Measurements from ENCODE around the gene POGZ.

The POGZ gene

GRCh38 chr1:151476083-151476482 is 16.8 kb upstream of the POGZ start:
- Histone ChIP-seq H3K4me3 (ENCODE audit: low read depth, low read length) (no peak overlapping the region), H2AFZ (ENCODE audit: low read length, unreplicated experiment) (no peak overlapping the region), H3K4me1 (ENCODE audit: control insufficient read depth, insufficient read depth, low read length, unreplicated experiment) (peaks cover 8% of the 10 kb centered on the region), H3K27me3 (ENCODE audit: insufficient read depth, low read length) (no peaks in the 10 kb centered on the region), H3K79me2 (ENCODE audit: control insufficient read depth, insufficient read depth, low read length, unreplicated experiment) (no peaks in the 10 kb centered on the region), H3K36me3 (ENCODE audit: insufficient read depth, low read length) (no peaks in the 10 kb centered on the region), H3K27ac (ENCODE audit: low read depth, low read length) (no peak overlapping the region)

GRCh38 chr1:151475175-151475574 is 15.9 kb upstream of the POGZ start:
- no peak overlapping the region for H3K4me3 ChIP-seq (ENCODE audit: low read depth, low read length)
- no peaks in the 10 kb centered on the region for H3K79me2 ChIP-seq (ENCODE audit: control insufficient read depth, insufficient read depth, low read length, unreplicated experiment)
- no peak overlapping the region for H3K27ac ChIP-seq (ENCODE audit: low read depth, low read length)
- peaks cover 8% of the 10 kb centered on the region for H3K4me1 ChIP-seq (ENCODE audit: control insufficient read depth, insufficient read depth, low read length, unreplicated experiment)
- H2AFZ ChIP-seq (ENCODE audit: low read length, unreplicated experiment) = no peak overlapping the region
- H3K36me3 ChIP-seq (ENCODE audit: insufficient read depth, low read length) = no peaks in the 10 kb centered on the region
- H3K27me3 ChIP-seq (ENCODE audit: insufficient read depth, low read length) = no peaks in the 10 kb centered on the region

GRCh38 chr1:151474745-151475144 is 15.5 kb upstream of the POGZ start:
- H3K4me3 ChIP-seq (ENCODE audit: low read depth, low read length) = no peak overlapping the region
- no peaks in the 10 kb centered on the region for H3K79me2 ChIP-seq (ENCODE audit: control insufficient read depth, insufficient read depth, low read length, unreplicated experiment)
- no peaks in the 10 kb centered on the region for H3K36me3 ChIP-seq (ENCODE audit: insufficient read depth, low read length)
- no peak overlapping the region for H2AFZ ChIP-seq (ENCODE audit: low read length, unreplicated experiment)
- no peaks in the 10 kb centered on the region for H3K27me3 ChIP-seq (ENCODE audit: insufficient read depth, low read length)
- no peak overlapping the region for H3K27ac ChIP-seq (ENCODE audit: low read depth, low read length)
- peaks cover 8% of the 10 kb centered on the region for H3K4me1 ChIP-seq (ENCODE audit: control insufficient read depth, insufficient read depth, low read length, unreplicated experiment)

- H3K27me3 ChIP-seq (ENCODE audit: insufficient read depth, low read length) = no peaks in the 10 kb centered on the region
- peak overlapping the region; percentile 94 for H2AFZ ChIP-seq (ENCODE audit: low read length, unreplicated experiment)
- H3K4me1 ChIP-seq (ENCODE audit: control insufficient read depth, insufficient read depth, low read length, unreplicated experiment) = no peaks in the 10 kb centered on the region
- H3K4me3 ChIP-seq (ENCODE audit: low read depth, low read length) = peak overlapping the region; percentile 74
- H3K36me3 ChIP-seq (ENCODE audit: insufficient read depth, low read length) = no peaks in the 10 kb centered on the region
- H3K79me2 ChIP-seq (ENCODE audit: control insufficient read depth, insufficient read depth, low read length, unreplicated experiment) = no peaks in the 10 kb centered on the region
- H3K27ac ChIP-seq (ENCODE audit: low read depth, low read length) = no peak overlapping the region
Observed at GRCh38 chr1:151472856-151473731, 13.8 kb upstream of the POGZ start.

DNA sequence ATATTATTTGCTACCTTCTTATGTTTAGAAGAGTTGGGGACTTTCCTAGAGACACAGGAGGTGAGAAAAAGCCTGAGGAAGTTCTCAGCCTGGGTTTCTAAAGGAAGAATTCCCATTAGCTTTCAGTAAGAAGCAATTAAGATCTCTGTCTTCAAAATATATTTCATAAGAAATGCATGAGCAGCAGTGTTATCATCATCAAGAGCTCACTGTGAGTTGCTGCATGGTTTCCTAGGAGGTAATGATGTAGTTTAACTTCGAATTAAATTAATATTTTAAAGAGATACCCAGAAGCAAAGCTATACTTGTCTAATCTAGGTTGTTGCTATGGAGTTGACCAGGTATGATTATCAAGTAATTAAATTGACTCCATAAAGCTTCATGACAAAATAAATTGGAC is 5.7 kb upstream of the POGZ start:
- H3K27ac ChIP-seq (ENCODE audit: low read depth, low read length) = no peak overlapping the region
- no peaks in the 10 kb centered on the region for H3K36me3 ChIP-seq (ENCODE audit: insufficient read depth, low read length)
- no peaks in the 10 kb centered on the region for H3K4me1 ChIP-seq (ENCODE audit: control insufficient read depth, insufficient read depth, low read length, unreplicated experiment)
- H3K79me2 ChIP-seq (ENCODE audit: control insufficient read depth, insufficient read depth, low read length, unreplicated experiment) = no peaks in the 10 kb centered on the region
- peaks cover 7% of the 10 kb centered on the region; the same call in 1 of the 2 replicates for H3K27me3 ChIP-seq (ENCODE audit: insufficient read depth, low read length)
- no peak overlapping the region for H2AFZ ChIP-seq (ENCODE audit: low read length, unreplicated experiment)
- no peak overlapping the region for H3K4me3 ChIP-seq (ENCODE audit: low read depth, low read length)

GRCh38 chr1:151461694-151462093 is 2.4 kb upstream of the POGZ start:
- Histone ChIP-seq H3K79me2 (ENCODE audit: control insufficient read depth, insufficient read depth, low read length, unreplicated experiment) (peaks cover 13% of the 10 kb centered on the region), H3K4me3 (ENCODE audit: low read depth, low read length) (no peak overlapping the region), H3K4me1 (ENCODE audit: control insufficient read depth, insufficient read depth, low read length, unreplicated experiment) (peaks cover 6% of the 10 kb centered on the region), H3K36me3 (ENCODE audit: insufficient read depth, low read length) (no peaks in the 10 kb centered on the region), H3K27ac (ENCODE audit: low read depth, low read length) (no peak overlapping the region), H2AFZ (ENCODE audit: low read length, unreplicated experiment) (no peak overlapping the region), H3K27me3 (ENCODE audit: insufficient read depth, low read length) (peaks cover 7% of the 10 kb centered on the region; the same call in 1 of the 2 replicates)

DNA sequence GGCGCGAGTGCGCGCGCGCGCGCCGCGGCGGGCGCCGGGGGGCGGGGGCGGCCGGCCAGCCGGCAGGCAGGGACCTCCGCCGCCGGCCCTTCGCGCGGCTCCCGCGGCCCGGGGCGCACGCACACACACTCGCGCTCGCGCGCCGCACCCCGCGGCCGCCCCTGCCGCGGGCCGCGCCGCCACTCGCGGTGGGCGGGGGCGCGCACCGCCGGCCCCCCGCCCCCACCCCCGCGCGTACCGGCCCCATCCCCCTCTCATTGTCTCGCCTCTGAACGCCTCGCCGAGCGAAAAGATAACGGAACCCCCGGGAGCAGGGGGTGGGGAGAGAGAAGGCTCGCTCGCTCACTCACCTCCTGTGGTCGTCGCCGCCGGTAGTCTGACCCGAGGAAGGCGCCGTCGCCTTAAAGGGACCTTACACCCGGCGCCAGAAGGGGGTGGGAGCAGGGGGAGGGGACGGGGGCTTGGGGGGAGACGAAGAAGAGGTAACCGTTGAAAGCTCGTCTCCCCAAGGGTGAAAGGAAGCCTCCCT is 428 bp downstream of the POGZ start:
- Histone ChIP-seq H2AFZ (ENCODE audit: low read length, unreplicated experiment) (no peak overlapping the region), H3K36me3 (ENCODE audit: insufficient read depth, low read length) (no peaks in the 10 kb centered on the region), H3K27me3 (ENCODE audit: insufficient read depth, low read length) (no peaks in the 10 kb centered on the region; the same call in 1 of the 2 replicates), H3K79me2 (ENCODE audit: control insufficient read depth, insufficient read depth, low read length, unreplicated experiment) (peaks cover 41% of the 10 kb centered on the region), H3K4me3 (ENCODE audit: low read depth, low read length) (peak overlapping the region; percentile 76), H3K4me1 (ENCODE audit: control insufficient read depth, insufficient read depth, low read length, unreplicated experiment) (peaks cover 23% of the 10 kb centered on the region), H3K27ac (ENCODE audit: low read depth, low read length) (peak overlapping the region; percentile 81)

- Histone ChIP-seq H3K4me1 (ENCODE audit: control insufficient read depth, insufficient read depth, low read length, unreplicated experiment) (peaks cover 23% of the 10 kb centered on the region), H3K79me2 (ENCODE audit: control insufficient read depth, insufficient read depth, low read length, unreplicated experiment) (peaks cover 49% of the 10 kb centered on the region), H2AFZ (ENCODE audit: low read length, unreplicated experiment) (peak overlapping the region; percentile 57)
Observed at GRCh38 chr1:151457911-151458801, 1.1 kb downstream of the POGZ start.

DNA sequence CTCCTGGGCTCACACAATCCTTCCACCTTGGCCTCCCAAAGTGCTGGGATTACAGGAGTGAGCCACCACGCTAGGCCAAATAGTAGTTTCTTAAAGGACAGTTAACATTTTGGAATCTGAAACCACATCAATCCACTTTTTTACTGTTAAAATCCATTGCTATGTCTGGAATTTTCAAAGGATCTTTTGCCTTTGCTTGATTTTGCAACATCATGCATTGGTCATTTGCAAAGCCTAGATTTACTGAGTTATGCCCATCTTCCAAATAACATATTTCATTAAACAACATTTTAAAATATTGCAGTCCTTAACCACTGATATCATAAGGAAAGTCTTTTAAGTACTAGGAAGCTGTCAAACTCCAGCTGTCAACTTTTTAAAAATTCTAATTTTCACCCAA is 3.3 kb downstream of the POGZ start:
- Histone ChIP-seq H3K4me3 (ENCODE audit: low read depth, low read length) (peak overlapping the region; percentile 42; the same call in 1 of the 2 replicates), H3K27ac (ENCODE audit: low read depth, low read length) (no peak overlapping the region), H2AFZ (ENCODE audit: low read length, unreplicated experiment) (no peak overlapping the region), H3K36me3 (ENCODE audit: insufficient read depth, low read length) (no peaks in the 10 kb centered on the region; the same call in 1 of the 2 replicates), H3K27me3 (ENCODE audit: insufficient read depth, low read length) (no peaks in the 10 kb centered on the region), H3K4me1 (ENCODE audit: control insufficient read depth, insufficient read depth, low read length, unreplicated experiment) (peaks cover 23% of the 10 kb centered on the region), H3K79me2 (ENCODE audit: control insufficient read depth, insufficient read depth, low read length, unreplicated experiment) (peaks cover 66% of the 10 kb centered on the region)

More at GRCh38 chr1:151457911-151458801, 1.1 kb downstream of the POGZ start:
- Histone ChIP-seq H3K4me3 (ENCODE audit: low read depth, low read length) (peak overlapping the region; percentile 90), H3K27ac (ENCODE audit: low read depth, low read length) (peak overlapping the region; percentile 77), H3K36me3 (ENCODE audit: insufficient read depth, low read length) (no peaks in the 10 kb centered on the region; the same call in 1 of the 2 replicates), H3K27me3 (ENCODE audit: insufficient read depth, low read length) (no peaks in the 10 kb centered on the region)

GRCh38 chr1:151455231-151455630 is 4.1 kb downstream of the POGZ start:
- Histone ChIP-seq H3K27me3 (ENCODE audit: insufficient read depth, low read length) (no peaks in the 10 kb centered on the region), H3K27ac (ENCODE audit: low read depth, low read length) (0 out of 2 replicates have a peak overlapping the region, but pooled peaks have one; percentile 1), H3K4me3 (ENCODE audit: low read depth, low read length) (no peak overlapping the region), H3K79me2 (ENCODE audit: control insufficient read depth, insufficient read depth, low read length, unreplicated experiment) (peaks cover 73% of the 10 kb centered on the region), H2AFZ (ENCODE audit: low read length, unreplicated experiment) (no peak overlapping the region), H3K36me3 (ENCODE audit: insufficient read depth, low read length) (no peaks in the 10 kb centered on the region; the same call in 1 of the 2 replicates), H3K4me1 (ENCODE audit: control insufficient read depth, insufficient read depth, low read length, unreplicated experiment) (peaks cover 23% of the 10 kb centered on the region)

Measured in ACC112 (cell line).